MM.1S (cell line): ENCODE measurements around the gene RNF14.

Experiments
- DNase-seq: peaks from one replicate; pipeline ENCODE4 v3.0.0-alpha.2; 2015
- H2AFZ ChIP-seq: fragments of 300-600 bp; sonication (generic); 2 replicates; pipeline ENCODE4 v1.6.0; 2016; ENCODE audit warnings: antibody characterized with exemption, low read length
- H3F3A ChIP-seq: fragments of 300-600 bp; sonication (generic); 2 replicates; pipeline ENCODE4 v1.6.1; 2016; ENCODE audit warnings: mild to moderate bottlenecking, antibody characterized with exemption, low read length, moderate library complexity, mixed read lengths; ENCODE audit not compliant: insufficient read depth
- H3K27ac ChIP-seq: fragments of 300-600 bp; sonication (generic); 2 replicates; pipeline ENCODE4 v1.5.1; 2016; ENCODE audit warnings: mild to moderate bottlenecking, low read length
- H3K27me3 ChIP-seq: fragments of 300-600 bp; sonication (generic); replicated peaks from 2 replicates; pipeline ENCODE4 v1.6.0; 2016; ENCODE audit warnings: low read length; ENCODE audit not compliant: insufficient read depth
- H3K36me3 ChIP-seq: fragments of 300-600 bp; sonication (generic); replicated peaks from 2 replicates; pipeline ENCODE4 v1.6.1; 2016; ENCODE audit warnings: mild to moderate bottlenecking, low read length, mixed read lengths; ENCODE audit not compliant: insufficient read depth
- H3K4me1 ChIP-seq: fragments of 300-600 bp; sonication (generic); 2 replicates; pipeline ENCODE4 v1.6.1; 2016; ENCODE audit warnings: low read length, mixed read lengths
- H3K4me2 ChIP-seq: fragments of 300-600 bp; sonication (generic); 2 replicates; pipeline ENCODE4 v1.6.0; 2016; ENCODE audit warnings: low read depth, low read length
- H3K4me3 ChIP-seq: fragments of 300-600 bp; sonication (generic); 2 replicates; pipeline ENCODE4 v1.5.1; 2016; ENCODE audit warnings: low read length, mixed read lengths
- H3K79me2 ChIP-seq: fragments of 300-600 bp; sonication (generic); 2 replicates; pipeline ENCODE4 v1.6.1; 2016; ENCODE audit warnings: mixed run types, low read length, mixed read lengths
- H3K9ac ChIP-seq: fragments of 300-600 bp; sonication (generic); 2 replicates; pipeline ENCODE4 v1.6.1; 2016; ENCODE audit warnings: low read length, mixed read lengths
- H3K9me2 ChIP-seq: fragments of 300-600 bp; sonication (generic); replicated peaks from 2 replicates; pipeline ENCODE4 v1.6.1; 2016; ENCODE audit warnings: mild to moderate bottlenecking, low read length, mixed read lengths; ENCODE audit not compliant: insufficient read depth
- H3K9me3 ChIP-seq: fragments of 300-600 bp; sonication (generic); replicated peaks from 2 replicates; pipeline ENCODE4 v1.6.1; 2016; ENCODE audit warnings: mild to moderate bottlenecking, low read length, mixed read lengths; ENCODE audit not compliant: insufficient read depth
- H4K20me1 ChIP-seq: fragments of 300-600 bp; sonication (generic); 2 replicates; pipeline ENCODE4 v1.6.1; 2016; ENCODE audit warnings: mild to moderate bottlenecking, low read length, moderate library complexity, mixed read lengths; ENCODE audit not compliant: insufficient read depth
- EZH2 ChIP-seq: fragments of 300-600 bp; sonication (generic); optimal IDR thresholded peaks from 2 replicates; pipeline ENCODE3; 2017; ENCODE audit warnings: low read depth, mild to moderate bottlenecking, antibody characterized with exemption, low read length, mixed read lengths
- EZH2phosphoT487 ChIP-seq: fragments of 300-600 bp; sonication (generic); IDR thresholded peaks from 2 replicates; pipeline ENCODE4 v1.6.1; 2018; ENCODE audit warnings: antibody characterized with exemption, low read length
- TF ChIP-seq, protein P1 (sequence below): fragments of 300-600 bp; sonication (generic); IDR thresholded peaks from 2 replicates; pipeline ENCODE4 v1.5.1; 2016; ENCODE audit warnings: antibody characterized with exemption, low read length, mixed read lengths

The RNF14 gene

DNA sequence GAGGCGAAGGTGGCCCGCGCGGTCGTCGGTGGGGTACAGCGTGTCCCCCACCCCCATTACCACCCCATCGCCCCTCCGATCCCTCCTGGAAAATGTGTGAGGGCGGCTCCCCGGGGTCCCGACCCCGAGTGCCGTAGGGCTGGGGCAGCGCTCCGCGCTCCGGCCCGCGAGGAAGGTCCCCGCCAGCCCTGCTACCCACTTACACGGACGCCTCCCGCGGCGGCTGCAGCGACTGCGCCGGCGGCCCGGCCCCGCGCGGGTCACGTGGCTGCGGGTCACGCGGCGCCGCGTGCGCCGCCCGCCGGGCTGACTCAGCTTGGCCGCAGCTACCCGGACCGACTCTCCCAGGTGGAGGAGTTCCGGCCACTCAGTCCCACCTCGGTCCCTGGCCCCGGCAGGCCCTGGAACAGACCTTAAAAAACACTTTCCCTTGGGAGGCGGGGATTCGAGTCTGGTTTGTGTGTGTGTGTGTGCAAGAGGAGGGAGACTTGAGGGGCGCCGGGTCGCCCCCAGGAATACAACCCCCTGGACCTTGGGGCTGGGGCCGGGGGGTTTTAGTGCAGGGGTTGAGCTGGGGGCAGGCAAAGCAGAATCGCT is 44.0 kb downstream of the RNF14 start, which contains the start of gene GNPDA1:
TSS of gene GNPDA1 (minus strand) at position 236 of the 597 bp plus-strand sequence. CDS start 992 bp downstream, outside the sequence.
- H3K79me2 ChIP-seq: peaks cover 42% of the 10 kb centered on the region
- H3K4me1 ChIP-seq: peaks cover 70% of the 10 kb centered on the region
- H3F3A ChIP-seq: peaks cover 63% of the 10 kb centered on the region
- peak within 1 kb of the TSS; percentile 95 for H3K4me3 ChIP-seq
- DNase-seq: peak; percentile 90
- peak within 1 kb of the TSS; percentile 93 for H3K4me2 ChIP-seq
- H3K9me3 ChIP-seq: no peaks in the 10 kb centered on the region
- no peaks in the 10 kb centered on the region for H3K27me3 ChIP-seq
- no peaks in the 10 kb centered on the region for H3K9me2 ChIP-seq
- TF ChIP-seq, protein P1, sequence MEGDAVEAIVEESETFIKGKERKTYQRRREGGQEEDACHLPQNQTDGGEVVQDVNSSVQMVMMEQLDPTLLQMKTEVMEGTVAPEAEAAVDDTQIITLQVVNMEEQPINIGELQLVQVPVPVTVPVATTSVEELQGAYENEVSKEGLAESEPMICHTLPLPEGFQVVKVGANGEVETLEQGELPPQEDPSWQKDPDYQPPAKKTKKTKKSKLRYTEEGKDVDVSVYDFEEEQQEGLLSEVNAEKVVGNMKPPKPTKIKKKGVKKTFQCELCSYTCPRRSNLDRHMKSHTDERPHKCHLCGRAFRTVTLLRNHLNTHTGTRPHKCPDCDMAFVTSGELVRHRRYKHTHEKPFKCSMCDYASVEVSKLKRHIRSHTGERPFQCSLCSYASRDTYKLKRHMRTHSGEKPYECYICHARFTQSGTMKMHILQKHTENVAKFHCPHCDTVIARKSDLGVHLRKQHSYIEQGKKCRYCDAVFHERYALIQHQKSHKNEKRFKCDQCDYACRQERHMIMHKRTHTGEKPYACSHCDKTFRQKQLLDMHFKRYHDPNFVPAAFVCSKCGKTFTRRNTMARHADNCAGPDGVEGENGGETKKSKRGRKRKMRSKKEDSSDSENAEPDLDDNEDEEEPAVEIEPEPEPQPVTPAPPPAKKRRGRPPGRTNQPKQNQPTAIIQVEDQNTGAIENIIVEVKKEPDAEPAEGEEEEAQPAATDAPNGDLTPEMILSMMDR: no peak
- TF ChIP-seq EZH2phosphoT487: no peak
- no peak for TF ChIP-seq EZH2
- H3K27ac ChIP-seq: peak within 1 kb of the TSS; percentile 80
- no peaks in the 10 kb centered on the region for H4K20me1 ChIP-seq
- no peaks in the 10 kb centered on the region for H3K36me3 ChIP-seq
- H2AFZ ChIP-seq: peak within 1 kb of the TSS; percentile 67
- H3K9ac ChIP-seq: peak within 1 kb of the TSS; percentile 94

- H2AFZ ChIP-seq: no peak overlapping the region
- H3K9me3 ChIP-seq: no peaks in the 10 kb centered on the region
- no peaks in the 10 kb centered on the region for H3K27me3 ChIP-seq
- H4K20me1 ChIP-seq: no peaks in the 10 kb centered on the region
- H3K9me2 ChIP-seq: no peaks in the 10 kb centered on the region
- H3K4me2 ChIP-seq: peak overlapping the region; percentile 93; the same call in 1 of the 2 replicates
- H3K4me1 ChIP-seq: peaks cover 70% of the 10 kb centered on the region
- no peaks in the 10 kb centered on the region for H3K36me3 ChIP-seq
- no peak overlapping the region for H3K4me3 ChIP-seq
- peaks cover 63% of the 10 kb centered on the region for H3F3A ChIP-seq
- DNase-seq: no peak
- H3K79me2 ChIP-seq: peaks cover 34% of the 10 kb centered on the region
- H3K9ac ChIP-seq: peak overlapping the region; percentile 94; the same call in 1 of the 2 replicates
- TF ChIP-seq EZH2 (no peak), EZH2phosphoT487 (no peak)
- TF ChIP-seq, protein P1: no peak
- H3K27ac ChIP-seq: no peak overlapping the region; the same call in 1 of the 2 replicates
These were observed 45.0 kb downstream of the RNF14 start for GRCh38 chr5:142013734-142014521.

GRCh38 chr5:142014911-142015584 is 46.1 kb downstream of the RNF14 start:
- no peaks in the 10 kb centered on the region for H3K27me3 ChIP-seq
- H3K4me2 ChIP-seq: peak overlapping the region; percentile 55
- peaks cover 54% of the 10 kb centered on the region for H3F3A ChIP-seq
- H3K27ac ChIP-seq: peak overlapping the region; percentile 89
- DNase-seq: peak; percentile 89
- H3K9ac ChIP-seq: peak overlapping the region; percentile 43
- TF ChIP-seq EZH2 (no peak), EZH2phosphoT487 (no peak)
- TF ChIP-seq, protein P1: peak; percentile 60
- no peaks in the 10 kb centered on the region for H3K9me3 ChIP-seq
- H3K36me3 ChIP-seq: no peaks in the 10 kb centered on the region
- H3K4me1 ChIP-seq: peaks cover 60% of the 10 kb centered on the region
- H4K20me1 ChIP-seq: no peaks in the 10 kb centered on the region
- H3K9me2 ChIP-seq: no peaks in the 10 kb centered on the region
- peak overlapping the region; percentile 63 for H2AFZ ChIP-seq
- peaks cover 27% of the 10 kb centered on the region for H3K79me2 ChIP-seq
- peak overlapping the region; percentile 1; the same call in 1 of the 2 replicates for H3K4me3 ChIP-seq
